NB4 (cell line): ENCODE measurements around the gene KHDC1.

Source experiments
- DNase-seq: peaks from one replicate; pipeline ENCODE4 v3.0.0; 2010; ENCODE audit warnings: low read depth
- H3K4me3 ChIP-seq: one replicate; pipeline ENCODE4 v1.5.1; 2011; ENCODE audit warnings: mild to moderate bottlenecking, low read depth, low read length, moderate library complexity
- CTCF ChIP-seq: IDR thresholded peaks from one replicate; pipeline ENCODE4 v1.5.1; 2012; ENCODE audit warnings: low read depth, low read length
- MAX ChIP-seq: IDR thresholded peaks from 2 replicates; pipeline ENCODE4 v1.6.1; 2011; ENCODE audit warnings: low read depth, low read length
- MYC ChIP-seq: IDR thresholded peaks from 2 replicates; pipeline ENCODE4 v1.6.1; 2011; ENCODE audit warnings: low read depth, low read length
- POLR2A ChIP-seq: IDR thresholded peaks from 2 replicates; pipeline ENCODE4 v1.6.1; 2011; ENCODE audit warnings: mild to moderate bottlenecking; ENCODE audit not compliant: insufficient read length; ENCODE audit errors: extremely low read depth

KHDC1 gene

GRCh38 chr6:73207221-73207837, 55.7 kb downstream of the KHDC1 start:
- H3K4me3 ChIP-seq = no peak overlapping the region
- no peak for DNase-seq
- TF ChIP-seq POLR2A (no peak), CTCF (no peak), MAX (no peak), MYC (no peak)

GRCh38 chr6:73204252-73204651, 58.7 kb downstream of the KHDC1 start:
- TF ChIP-seq CTCF (no peak), POLR2A (no peak), MAX (no peak), MYC (no peak)
- no peak overlapping the region for H3K4me3 ChIP-seq
- DNase-seq = no peak

- TF ChIP-seq MYC (no peak), MAX (no peak), POLR2A (no peak), CTCF (no peak)
- DNase-seq = peak; percentile 53
- H3K4me3 ChIP-seq = no peak overlapping the region
Measured at GRCh38 chr6:73203098-73203497, 59.9 kb downstream of the KHDC1 start.

GRCh38 chr6:73200735-73201134, 62.3 kb downstream of the KHDC1 start:
- DNase-seq = peak; percentile 20
- no peak overlapping the region for H3K4me3 ChIP-seq
- TF ChIP-seq CTCF (no peak), MAX (no peak), MYC (no peak), POLR2A (no peak)

- no peak for DNase-seq
- TF ChIP-seq MYC (no peak), CTCF (no peak), MAX (no peak), POLR2A (no peak)
- no peak overlapping the region for H3K4me3 ChIP-seq
Measured at GRCh38 chr6:73200247-73200646, 62.7 kb downstream of the KHDC1 start.
